HEK293 (cell line): ENCODE measurements around the gene TEX53.

Experiments used
- CTCF ChIA-PET: fragments of 350-600 bp; formaldehyde crosslinking; extraction: SDS; loops from one replicate; lab custom pipeline; 2021; ENCODE audit warnings: antibody characterized with exemption; lab: Yijun Ruan, JAX
- POLR2A ChIA-PET: fragments of 300-600 bp; formaldehyde crosslinking; extraction: SDS; loops from one replicate; lab custom pipeline; 2020; ENCODE audit warnings: antibody characterized with exemption, inconsistent platforms; lab: Yijun Ruan, JAX
- H3K27ac ChIP-seq: fragments of 200-500 bp; sonication (Bioruptor generic); 2 replicates; pipeline ENCODE4 v1.5.1; 2014; ENCODE audit warnings: low read depth, low read length, control low read depth, inconsistent platforms; ENCODE audit errors: extremely low read depth
- H3K36me3 ChIP-seq, 2 experiments: fragments of 200-500 bp in 1 of 2; sonication (Bioruptor generic) in 1 of 2; 1 replicate in 1 of 2; 2 replicates in 1 of 2; pipeline ENCODE4 v1.5.1; 2014 to 2017; ENCODE audit warnings: inconsistent platforms in 2 of 2, low read length in 2 of 2; ENCODE audit not compliant: control insufficient read depth in 2 of 2, insufficient read depth in 1 of 2
- H3K4me1 ChIP-seq: fragments of 200-500 bp; sonication (Bioruptor generic); 2 replicates; pipeline ENCODE4 v1.5.1; 2014; ENCODE audit warnings: mild to moderate bottlenecking, low read length, inconsistent platforms; ENCODE audit not compliant: control insufficient read depth, insufficient read depth
- H3K4me3 ChIP-seq: 2 replicates; pipeline ENCODE4 v1.5.1; 2011; ENCODE audit warnings: low read depth, mild to moderate bottlenecking, control low read depth, low read length, moderate library complexity
- H3K9me3 ChIP-seq: fragments of 200-500 bp; sonication (Bioruptor generic); 2 replicates; pipeline ENCODE4 v1.5.1; 2014; ENCODE audit warnings: low read depth, low read length, inconsistent platforms; ENCODE audit not compliant: control insufficient read depth, insufficient read depth
- BCL11B ChIP-seq: fragments of 450-650 bp; formaldehyde crosslinking; IDR thresholded peaks from 2 replicates; pipeline ENCODE4 v1.5.1; 2016; ENCODE audit warnings: low read depth, missing biosample characterization, missing genetic modification characterization
- FEZF1 ChIP-seq: fragments of 450-650 bp; formaldehyde crosslinking; IDR thresholded peaks from 2 replicates; pipeline ENCODE4 v1.5.1; 2016; ENCODE audit warnings: missing biosample characterization, missing genetic modification characterization
- HOXA7 ChIP-seq: sonication (generic); formaldehyde crosslinking; IDR thresholded peaks from 2 replicates; pipeline ENCODE4 v1.8.1; 2022; ENCODE audit warnings: missing genetic modification reagents, borderline replicate concordance
- PRDM1 ChIP-seq: fragments of 450-650 bp; formaldehyde crosslinking; IDR thresholded peaks from 2 replicates; pipeline ENCODE4; 2016; ENCODE audit warnings: missing biosample characterization, missing genetic modification characterization
- TSHZ1 ChIP-seq: fragments of 450-650 bp; formaldehyde crosslinking; IDR thresholded peaks from 2 replicates; pipeline ENCODE4 v1.5.1; 2016; ENCODE audit warnings: missing biosample characterization, missing genetic modification characterization, borderline replicate concordance
- YY1 ChIP-seq: fragments of 450-650 bp; formaldehyde crosslinking; IDR thresholded peaks from 2 replicates; pipeline ENCODE4 v1.5.1; 2018; ENCODE audit warnings: missing biosample characterization, missing genetic modification characterization
- ZFP3 ChIP-seq: fragments of 450-650 bp; formaldehyde crosslinking; IDR thresholded peaks from 2 replicates; pipeline ENCODE4 v1.5.1; 2016; ENCODE audit warnings: low read depth, missing biosample characterization, missing genetic modification characterization
- ZFP37 ChIP-seq: fragments of 450-650 bp; formaldehyde crosslinking; IDR thresholded peaks from 2 replicates; pipeline ENCODE4 v1.5.1; 2016; ENCODE audit warnings: missing biosample characterization, missing genetic modification characterization
- ZFP69B ChIP-seq: fragments of 450-650 bp; formaldehyde crosslinking; IDR thresholded peaks from 2 replicates; pipeline ENCODE4 v1.5.1; 2016; ENCODE audit warnings: missing biosample characterization, missing genetic modification characterization
- ZNF133 ChIP-seq: fragments of 450-650 bp; formaldehyde crosslinking; IDR thresholded peaks from 2 replicates; pipeline ENCODE4 v1.5.1; 2016; ENCODE audit warnings: missing biosample characterization, missing genetic modification characterization
- ZNF169 ChIP-seq: fragments of 450-650 bp; formaldehyde crosslinking; IDR thresholded peaks from 2 replicates; pipeline ENCODE4 v1.5.1; 2016; ENCODE audit warnings: missing biosample characterization, missing genetic modification characterization
- ZNF354C ChIP-seq: fragments of 450-650 bp; formaldehyde crosslinking; IDR thresholded peaks from 2 replicates; pipeline ENCODE4 v1.5.1; 2016; ENCODE audit warnings: missing biosample characterization, missing genetic modification characterization, low read depth, borderline replicate concordance
- ZNF473 ChIP-seq: fragments of 450-650 bp; formaldehyde crosslinking; IDR thresholded peaks from 2 replicates; pipeline ENCODE4 v1.5.1; 2017; ENCODE audit warnings: missing biosample characterization, missing genetic modification characterization
- ZNF555 ChIP-seq: fragments of 450-650 bp; formaldehyde crosslinking; conservative IDR thresholded peaks from 2 replicates; pipeline ENCODE4 v1.5.1; 2017; ENCODE audit warnings: missing biosample characterization, mild to moderate bottlenecking, missing genetic modification characterization, inconsistent platforms
- ZNF692 ChIP-seq: fragments of 450-650 bp; formaldehyde crosslinking; IDR thresholded peaks from 2 replicates; pipeline ENCODE4 v1.5.1; 2016; ENCODE audit warnings: missing biosample characterization, missing genetic modification characterization
- ZNF76 ChIP-seq: fragments of 450-650 bp; formaldehyde crosslinking; IDR thresholded peaks from 2 replicates; pipeline ENCODE4; 2016; ENCODE audit warnings: low read depth, missing biosample characterization, missing genetic modification characterization, borderline replicate concordance
- ZNF785 ChIP-seq: fragments of 450-650 bp; formaldehyde crosslinking; IDR thresholded peaks from 2 replicates; pipeline ENCODE4 v1.5.1; 2016; ENCODE audit warnings: missing biosample characterization, missing genetic modification characterization
- ZSCAN18 ChIP-seq: fragments of 450-650 bp; formaldehyde crosslinking; IDR thresholded peaks from 2 replicates; pipeline ENCODE4 v1.5.1; 2016; ENCODE audit warnings: missing biosample characterization, missing genetic modification characterization

TEX53 gene

GRCh38 chr9:114606597-114607207 lies 50.9 kb downstream of the TEX53 start:
- TF ChIP-seq ZNF692 (tag by site-specific recombination) (no peak), ZNF169 (tag by site-specific recombination) (no peak), TSHZ1 (no peak), ZSCAN18 (no peak), ZFP3 (tag by site-specific recombination) (no peak), ZNF76 (tag by site-specific recombination) (no peak), ZFP69B (tag by site-specific recombination) (no peak), ZNF473 (tag by site-specific recombination) (no peak), ZNF555 (tag by site-specific recombination) (no peak), ZNF354C (tag by site-specific recombination) (no peak), PRDM1 (tag by site-specific recombination) (no peak), FEZF1 (tag by site-specific recombination) (no peak), ZNF133 (no peak), BCL11B (no peak), ZNF785 (tag by site-specific recombination) (no peak), YY1 (tag by site-specific recombination) (no peak), ZFP37 (tag by site-specific recombination) (no peak), HOXA7 (no peak)
- POLR2A ChIA-PET = interaction anchor here (0.5 to 2.5 kb wide), 3 partner anchors 10 to 58 kb away, joined by 3 to 21 read pairs (median 5); partner anchors contain the start of gene ATP6V1G1
- Histone ChIP-seq H3K27ac (no peak overlapping the region), H3K4me3 (no peak overlapping the region), H3K9me3 (no peaks in the 10 kb centered on the region), H3K4me1 (no peaks in the 10 kb centered on the region), H3K36me3 (no peaks in the 10 kb centered on the region; a peak in 1 of 3 replicates)
- CTCF ChIA-PET = interaction anchor here (0.6 to 1.1 kb wide), 2 partner anchors 12 to 74 kb away, joined by 3 to 6 read pairs; no protein-coding TSS in a partner anchor
